DMS153 treated with DMSO at 0.1 percent for 48 hours (cell line): ENCODE results near the gene DIPK1A.
A peak's percentile ranks its signal among the peaks of the same experiment; 100 is the strongest.

Experiments used
- DNase-seq: peaks from one replicate; lab custom pipeline; 2025; ENCODE audit not compliant: unreplicated experiment; lab: John Stamatoyannopoulos, UW

DIPK1A gene

GRCh38 chr1:92879316-92879968 is 81.8 kb downstream of the DIPK1A start:
- no peak for DNase-seq

GRCh38 chr1:92877792-92878191 is 83.5 kb downstream of the DIPK1A start:
- DNase-seq: peak; percentile 32

- DNase-seq: no peak
Measured at GRCh38 chr1:92877081-92877711, 84.1 kb downstream of the DIPK1A start.

- no peak for DNase-seq
Measured at GRCh38 chr1:92876351-92876750, 84.9 kb downstream of the DIPK1A start.

- no peak for DNase-seq
Measured at GRCh38 chr1:92874987-92875386, 86.3 kb downstream of the DIPK1A start.

GRCh38 chr1:92872719-92873118 is 88.5 kb downstream of the DIPK1A start:
- DNase-seq: no peak

- DNase-seq: no peak
Measured at GRCh38 chr1:92870591-92870990, 90.7 kb downstream of the DIPK1A start.

- DNase-seq: no peak
Measured at GRCh38 chr1:92864131-92864530, 97.1 kb downstream of the DIPK1A start.

GRCh38 chr1:92862605-92863004 is 98.7 kb downstream of the DIPK1A start:
- no peak for DNase-seq

GRCh38 chr1:92859400-92860039 is 101.7 kb downstream of the DIPK1A start:
- no peak for DNase-seq

- DNase-seq: peak; percentile 73
Measured at GRCh38 chr1:92858564-92859399, 102.5 kb downstream of the DIPK1A start.

GRCh38 chr1:92857817-92858216 is 103.4 kb downstream of the DIPK1A start:
- no peak for DNase-seq

- no peak for DNase-seq
Measured at GRCh38 chr1:92855236-92855635, 106.0 kb downstream of the DIPK1A start.

GRCh38 chr1:92854101-92854785 is 107.0 kb downstream of the DIPK1A start:
- DNase-seq: no peak

- DNase-seq: no peak
Measured at GRCh38 chr1:92853299-92853698, 108.0 kb downstream of the DIPK1A start.

- no peak for DNase-seq
Measured at GRCh38 chr1:92851729-92852128, 109.5 kb downstream of the DIPK1A start.

GRCh38 chr1:92850019-92850418 is 111.2 kb downstream of the DIPK1A start:
- no peak for DNase-seq

- no peak for DNase-seq
Measured at GRCh38 chr1:92848201-92848600, 113.1 kb downstream of the DIPK1A start.

GRCh38 chr1:92845908-92846307 is 115.4 kb downstream of the DIPK1A start:
- DNase-seq: no peak

- no peak for DNase-seq
Measured at GRCh38 chr1:92844439-92844838, 116.8 kb downstream of the DIPK1A start.
